ENCODE data around the gene MYO3B.

MYO3B gene

DNA sequence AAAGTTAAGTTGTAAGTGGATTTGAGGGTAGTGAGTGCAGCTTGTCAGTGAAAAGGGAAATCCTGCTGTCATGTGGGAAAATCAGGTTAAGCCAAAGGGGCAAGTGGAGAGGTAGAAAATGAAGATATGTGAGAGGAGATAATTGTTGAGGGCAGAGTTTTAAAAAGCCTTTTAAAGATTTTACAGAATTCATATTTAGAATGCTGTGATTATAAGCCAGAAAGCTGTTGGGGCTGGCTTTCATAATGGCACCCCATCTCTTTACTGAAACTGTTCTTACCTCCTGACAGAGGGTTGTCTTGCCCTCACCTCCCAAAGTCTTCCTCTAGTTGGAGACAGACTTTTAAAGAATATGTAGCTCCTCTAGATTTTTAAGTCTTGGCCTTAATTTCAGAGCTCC lies 86.9 kb downstream of the MYO3B start:
- TF ChIP-seq, protein P1, sequence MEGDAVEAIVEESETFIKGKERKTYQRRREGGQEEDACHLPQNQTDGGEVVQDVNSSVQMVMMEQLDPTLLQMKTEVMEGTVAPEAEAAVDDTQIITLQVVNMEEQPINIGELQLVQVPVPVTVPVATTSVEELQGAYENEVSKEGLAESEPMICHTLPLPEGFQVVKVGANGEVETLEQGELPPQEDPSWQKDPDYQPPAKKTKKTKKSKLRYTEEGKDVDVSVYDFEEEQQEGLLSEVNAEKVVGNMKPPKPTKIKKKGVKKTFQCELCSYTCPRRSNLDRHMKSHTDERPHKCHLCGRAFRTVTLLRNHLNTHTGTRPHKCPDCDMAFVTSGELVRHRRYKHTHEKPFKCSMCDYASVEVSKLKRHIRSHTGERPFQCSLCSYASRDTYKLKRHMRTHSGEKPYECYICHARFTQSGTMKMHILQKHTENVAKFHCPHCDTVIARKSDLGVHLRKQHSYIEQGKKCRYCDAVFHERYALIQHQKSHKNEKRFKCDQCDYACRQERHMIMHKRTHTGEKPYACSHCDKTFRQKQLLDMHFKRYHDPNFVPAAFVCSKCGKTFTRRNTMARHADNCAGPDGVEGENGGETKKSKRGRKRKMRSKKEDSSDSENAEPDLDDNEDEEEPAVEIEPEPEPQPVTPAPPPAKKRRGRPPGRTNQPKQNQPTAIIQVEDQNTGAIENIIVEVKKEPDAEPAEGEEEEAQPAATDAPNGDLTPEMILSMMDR (IDR thresholded peaks at IDR 0.05; ENCODE audit: extremely low read depth, insufficient read depth, missing control alignments) = no peak

DNA sequence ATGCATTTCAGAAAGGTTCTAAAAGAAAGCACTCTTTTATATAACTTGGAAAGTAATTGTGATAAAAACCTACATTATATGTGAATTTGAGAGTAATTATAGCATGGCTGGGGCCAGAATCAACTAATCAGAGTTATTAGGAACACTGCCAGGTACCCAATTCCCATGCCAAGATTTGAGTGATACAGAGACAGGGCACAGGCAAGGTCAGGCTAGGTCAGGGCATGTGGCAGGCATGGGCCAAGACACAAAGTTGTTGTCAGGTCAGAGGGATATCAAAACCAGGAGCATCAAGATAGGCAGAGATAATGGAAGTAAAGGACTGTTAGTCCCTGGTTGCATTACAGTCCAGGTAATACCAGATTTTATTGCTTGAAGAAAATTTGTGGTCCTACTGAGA lies 87.4 kb downstream of the MYO3B start:
- DNase-seq (ENCODE audit: low spot score) = no peak
- in situ Hi-C loops (cut with MboI; ENCODE audit: low pct_unique_long_range_greater_than_20kb, low sequenced_read_pairs, unreplicated experiment) = no loop called here
- TF ChIP-seq, protein P1 (IDR thresholded peaks at IDR 0.05; ENCODE audit: extremely low read depth, insufficient read depth, missing control alignments) = no peak

More for the DNA sequence above, 86.9 kb downstream of the MYO3B start:
- in situ Hi-C loops (cut with MboI; ENCODE audit: low pct_unique_long_range_greater_than_20kb, low sequenced_read_pairs, unreplicated experiment) = no loop called here
- DNase-seq (ENCODE audit: low spot score) = no peak

DNA sequence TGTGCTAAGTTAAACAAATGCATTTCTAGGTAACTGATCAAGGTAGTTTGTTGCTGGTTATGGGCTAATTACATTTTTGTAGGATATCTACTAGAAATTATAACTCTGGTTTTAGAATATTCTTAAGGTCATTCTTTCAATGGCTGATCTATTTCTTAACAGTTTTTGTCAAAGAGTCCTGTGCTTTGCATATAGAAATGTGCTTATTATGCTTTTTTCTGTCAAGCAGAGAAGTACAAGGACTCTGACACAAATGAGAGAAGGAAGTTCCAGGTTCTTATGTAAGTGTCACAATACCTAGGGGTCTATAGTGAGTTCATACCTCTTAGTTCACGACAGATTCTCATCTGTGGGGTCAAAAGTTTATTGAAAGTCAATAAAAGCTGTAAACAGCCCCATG lies 88.4 kb downstream of the MYO3B start:
- TF ChIP-seq, protein P1 (IDR thresholded peaks at IDR 0.05; ENCODE audit: extremely low read depth, insufficient read depth, missing control alignments) = no peak
- no peak for DNase-seq (ENCODE audit: low spot score)
- in situ Hi-C loops (cut with MboI; ENCODE audit: low pct_unique_long_range_greater_than_20kb, low sequenced_read_pairs, unreplicated experiment) = no loop called here

DNA sequence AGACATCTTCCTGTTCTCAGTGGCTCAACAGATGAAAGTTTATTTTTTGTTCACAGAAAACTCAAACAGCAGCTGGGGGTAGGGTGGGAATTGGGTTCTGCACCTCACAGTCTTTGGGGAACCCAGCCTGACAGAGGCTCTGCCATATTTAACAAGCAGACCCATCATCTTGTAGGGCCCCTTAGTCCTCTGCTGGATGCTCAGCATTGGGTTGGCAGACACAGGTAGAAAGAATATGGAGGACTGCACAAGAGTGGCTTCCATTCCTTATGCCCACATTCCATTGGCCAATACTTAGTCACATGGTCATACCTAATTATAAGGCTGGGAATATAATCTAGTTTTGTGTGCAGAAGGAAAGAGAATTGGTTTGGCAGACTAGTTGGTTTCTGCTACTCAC lies 89.1 kb downstream of the MYO3B start:
- DNase-seq (ENCODE audit: low spot score) = no peak
- in situ Hi-C loops (cut with MboI; ENCODE audit: low pct_unique_long_range_greater_than_20kb, low sequenced_read_pairs, unreplicated experiment) = no loop called here

DNA sequence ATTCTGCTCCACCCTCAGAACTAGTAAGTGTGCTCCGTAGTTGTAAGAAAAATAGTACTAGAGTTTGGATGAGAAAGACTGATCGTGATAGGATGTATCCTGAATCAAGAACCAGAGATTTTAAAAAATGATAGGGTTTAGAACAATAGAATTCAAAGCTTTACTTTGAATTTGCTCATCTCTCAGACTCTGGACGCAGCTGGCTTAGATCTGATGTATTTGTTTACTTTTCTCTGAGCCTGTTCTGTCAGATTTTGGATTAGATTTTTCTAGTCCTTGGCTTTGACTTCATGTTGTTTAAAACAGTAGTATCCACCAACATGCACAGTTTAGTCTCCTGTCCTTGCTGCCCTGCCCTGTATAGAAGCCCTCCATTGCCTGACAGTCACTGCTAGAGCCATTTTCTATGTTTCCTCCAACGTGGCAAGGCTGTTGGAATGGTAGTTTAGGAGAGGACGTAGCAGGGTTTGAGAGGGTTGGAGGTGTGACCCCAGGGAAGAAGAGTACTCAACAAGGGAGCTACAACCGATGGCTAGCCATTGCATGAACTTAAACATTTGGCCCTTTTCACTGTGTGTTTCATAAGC lies 92.4 kb downstream of the MYO3B start:
- in situ Hi-C loops (cut with MboI; ENCODE audit: low pct_unique_long_range_greater_than_20kb, low sequenced_read_pairs, unreplicated experiment) = no loop called here
- TF ChIP-seq, protein P1 (IDR thresholded peaks at IDR 0.05; ENCODE audit: extremely low read depth, insufficient read depth, missing control alignments) = no peak
- DNase-seq (ENCODE audit: low spot score) = no peak

More for the DNA sequence above, 89.1 kb downstream of the MYO3B start:
- TF ChIP-seq, protein P1 (IDR thresholded peaks at IDR 0.05; ENCODE audit: extremely low read depth, insufficient read depth, missing control alignments) = no peak

DNA sequence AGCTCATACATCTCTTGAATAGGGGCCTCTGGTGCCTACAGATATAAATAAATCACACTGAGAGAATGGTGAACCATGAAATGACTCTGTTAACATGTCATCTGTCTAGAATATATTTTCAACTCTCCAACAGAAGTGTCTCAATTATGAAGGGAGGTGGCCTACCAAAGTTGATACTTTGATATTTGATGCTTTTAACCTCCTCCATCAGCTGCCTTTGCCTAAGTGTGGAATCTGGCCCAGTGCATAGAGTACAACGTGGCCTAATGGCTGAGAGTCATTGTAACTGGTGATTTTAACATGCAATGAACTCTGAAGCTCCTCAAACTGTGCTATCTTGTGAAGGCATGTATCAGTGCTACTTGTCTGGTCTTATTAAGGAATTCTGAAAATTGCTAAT lies 93.4 kb downstream of the MYO3B start:
- TF ChIP-seq, protein P1 (IDR thresholded peaks at IDR 0.05; ENCODE audit: extremely low read depth, insufficient read depth, missing control alignments) = no peak
- in situ Hi-C loops (cut with MboI; ENCODE audit: low pct_unique_long_range_greater_than_20kb, low sequenced_read_pairs, unreplicated experiment) = no loop called here
- no peak for DNase-seq (ENCODE audit: low spot score)
